AG04450 (cell line): ENCODE results near the gene G3BP1. TPM values are rescaled to one million over a fixed set of nuclear protein-coding genes. Genes with fewer than 3 reads are reported as not detected.
"Not testable (repeated sequence)": the region's sequence is repeated elsewhere in the genome, so short reads cannot be mapped to it uniquely, and the experiment has no call there.

Experiments
- CTCF ChIA-PET: fragments of 300-600, 350-600 bp; formaldehyde crosslinking; extraction: SDS; loops from one replicate; lab custom pipeline; 2022; ENCODE audit warnings: antibody characterized with exemption, inconsistent platforms; lab: Charles Lee
- POLR2A ChIA-PET: fragments of 350-600 bp; formaldehyde crosslinking; extraction: SDS; loops from one replicate; lab custom pipeline; 2021; ENCODE audit warnings: antibody characterized with exemption, inconsistent platforms; lab: Yijun Ruan, JAX
- DNase-seq: peaks from one replicate; pipeline ENCODE4 v3.0.0-alpha.2; 2011; ENCODE audit warnings: low read depth, low spot score
- H3K27ac ChIP-seq: one replicate; pipeline ENCODE4 v1.5.1; 2012; ENCODE audit warnings: low read depth, low read length, control low read depth
- H3K27me3 ChIP-seq: one replicate; pipeline ENCODE4 v1.6.0; 2012; ENCODE audit warnings: low read length; ENCODE audit not compliant: control insufficient read depth, insufficient read depth
- H3K4me3 ChIP-seq: 2 replicates; pipeline ENCODE4 v1.5.1; 2011; ENCODE audit warnings: mild to moderate bottlenecking, low read depth, low read length, control low read depth
- H3K9me3 ChIP-seq: 2 replicates; pipeline ENCODE4 v1.5.1; 2012; ENCODE audit warnings: low read length; ENCODE audit not compliant: control insufficient read depth, insufficient read depth
- polyA plus RNA-seq: library from polyadenylated mRNA; depleted of rRNA; stranded (reverse); fragments of >200 nt; gene quantifications from 2 replicates; pipeline ENCODE4 v1.2.3, GENCODE V29; 2011; rRNA removed
- TF ChIP-seq, protein P1 (sequence below): IDR thresholded peaks from 2 replicates; pipeline ENCODE4 v1.5.1; 2011; ENCODE audit warnings: low read depth, low read length, control low read depth, inconsistent platforms

The G3BP1 gene
- polyA plus RNA-seq, 1 experiment: 87.7 TPM

DNA sequence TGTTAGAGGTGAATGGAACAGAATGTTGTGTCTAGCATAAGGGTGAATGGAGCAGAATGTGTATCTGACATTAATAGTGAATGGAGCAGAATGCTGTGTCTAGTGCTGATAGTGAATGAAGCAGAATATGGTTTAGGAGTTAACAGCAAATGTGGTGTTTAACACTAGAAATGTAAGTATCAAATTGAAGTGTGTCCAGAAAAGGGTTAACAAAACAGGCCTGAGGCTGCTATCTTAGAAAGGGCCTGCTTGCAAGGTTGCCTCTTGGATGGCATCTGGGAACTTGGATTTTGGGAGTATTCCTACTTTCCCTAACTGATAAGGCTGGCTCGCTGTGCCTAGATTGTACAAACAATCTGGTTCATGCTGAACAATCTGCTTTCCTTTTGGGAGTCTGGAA is 76.1 kb downstream of the G3BP1 start:
- CTCF ChIA-PET: no interaction called here
- POLR2A ChIA-PET: no interaction called here
- TF ChIP-seq, protein P1, sequence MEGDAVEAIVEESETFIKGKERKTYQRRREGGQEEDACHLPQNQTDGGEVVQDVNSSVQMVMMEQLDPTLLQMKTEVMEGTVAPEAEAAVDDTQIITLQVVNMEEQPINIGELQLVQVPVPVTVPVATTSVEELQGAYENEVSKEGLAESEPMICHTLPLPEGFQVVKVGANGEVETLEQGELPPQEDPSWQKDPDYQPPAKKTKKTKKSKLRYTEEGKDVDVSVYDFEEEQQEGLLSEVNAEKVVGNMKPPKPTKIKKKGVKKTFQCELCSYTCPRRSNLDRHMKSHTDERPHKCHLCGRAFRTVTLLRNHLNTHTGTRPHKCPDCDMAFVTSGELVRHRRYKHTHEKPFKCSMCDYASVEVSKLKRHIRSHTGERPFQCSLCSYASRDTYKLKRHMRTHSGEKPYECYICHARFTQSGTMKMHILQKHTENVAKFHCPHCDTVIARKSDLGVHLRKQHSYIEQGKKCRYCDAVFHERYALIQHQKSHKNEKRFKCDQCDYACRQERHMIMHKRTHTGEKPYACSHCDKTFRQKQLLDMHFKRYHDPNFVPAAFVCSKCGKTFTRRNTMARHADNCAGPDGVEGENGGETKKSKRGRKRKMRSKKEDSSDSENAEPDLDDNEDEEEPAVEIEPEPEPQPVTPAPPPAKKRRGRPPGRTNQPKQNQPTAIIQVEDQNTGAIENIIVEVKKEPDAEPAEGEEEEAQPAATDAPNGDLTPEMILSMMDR: no peak

DNA sequence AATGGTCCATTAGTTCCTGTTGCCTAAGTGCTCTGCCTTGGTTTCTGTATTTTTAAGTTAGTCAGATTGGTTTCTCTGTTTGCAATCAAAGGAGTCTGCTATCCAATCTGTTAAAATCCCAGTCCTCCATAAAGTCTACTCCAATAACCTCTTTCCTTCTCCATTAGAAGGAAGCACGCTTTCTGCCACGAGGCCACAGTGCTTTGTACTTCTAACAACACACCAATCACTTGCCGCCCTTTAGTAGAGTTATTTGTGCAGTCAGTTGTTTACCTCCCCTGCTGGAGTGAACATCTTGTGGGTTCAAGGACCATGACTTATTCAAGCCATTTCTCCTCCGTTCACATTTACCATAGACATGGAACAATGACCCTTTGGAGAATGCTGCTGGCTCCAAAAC is 83.9 kb downstream of the G3BP1 start:
- no peaks in the 10 kb centered on the region for H3K9me3 ChIP-seq
- H3K27me3 ChIP-seq: no peaks in the 10 kb centered on the region
- ChIA-PET POLR2A (no interaction called here), CTCF (no interaction called here)
- H3K27ac ChIP-seq: no peak overlapping the region
- DNase-seq: no peak
- TF ChIP-seq, protein P1: no peak
- H3K4me3 ChIP-seq: no peak overlapping the region

More for the DNA sequence above, 76.1 kb downstream of the G3BP1 start:
- Histone ChIP-seq H3K9me3 (no peaks in the 10 kb centered on the region), H3K27ac (no peak overlapping the region), H3K27me3 (no peaks in the 10 kb centered on the region), H3K4me3 (no peak overlapping the region)
- no peak for DNase-seq

DNA sequence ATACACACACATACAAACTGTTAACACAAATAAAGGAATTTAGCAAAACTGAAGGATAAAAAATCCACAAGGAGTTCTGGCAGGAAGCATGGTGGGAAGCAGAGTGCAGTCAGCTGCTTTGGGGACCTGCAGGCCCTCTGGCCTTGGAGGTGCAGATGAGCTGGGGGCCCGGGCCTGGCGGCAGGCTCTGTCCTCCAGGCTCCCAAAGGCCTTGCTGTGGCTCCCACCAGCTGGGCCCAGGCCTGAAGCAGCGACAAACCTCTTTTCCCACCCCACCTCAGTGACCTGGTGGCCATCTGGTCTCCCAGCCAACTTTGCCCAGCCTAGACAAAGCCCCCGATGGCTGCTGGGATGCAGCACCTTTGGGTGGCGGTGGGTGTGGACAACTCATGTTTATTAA is 85.1 kb downstream of the G3BP1 start:
- no peak for DNase-seq
- POLR2A ChIA-PET: no interaction called here
- CTCF ChIA-PET: no interaction called here
- Histone ChIP-seq H3K27ac (no peak overlapping the region), H3K9me3 (no peaks in the 10 kb centered on the region), H3K27me3 (no peaks in the 10 kb centered on the region), H3K4me3 (no peak overlapping the region)
- TF ChIP-seq, protein P1: no peak

DNA sequence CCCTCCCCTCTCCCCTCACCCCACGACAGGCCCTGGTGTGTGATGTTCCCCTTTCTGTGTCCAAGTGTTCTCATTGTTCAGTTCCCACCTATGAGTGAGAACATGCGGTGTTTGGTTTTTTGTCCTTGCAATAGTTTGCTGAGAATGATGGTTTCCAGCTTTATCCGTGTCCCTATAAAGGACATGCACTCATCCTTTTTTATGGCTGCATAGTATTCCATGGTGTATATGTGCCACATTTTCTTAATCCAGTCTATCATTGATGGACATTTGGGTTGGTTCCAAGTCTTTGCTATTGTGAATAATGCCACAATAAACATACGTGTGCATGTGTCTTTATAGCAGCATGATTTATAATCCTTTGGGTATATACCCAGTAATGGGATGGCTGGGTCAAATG is 89.1 kb downstream of the G3BP1 start:
- H3K27me3 ChIP-seq, DNase-seq, POLR2A ChIA-PET, H3K9me3 ChIP-seq, H3K4me3 ChIP-seq, CTCF ChIA-PET, H3K27ac ChIP-seq: not testable (repeated sequence)

Other genes with a start within 250 kb of the G3BP1 start
- gene FAT2, start 180.6 kb upstream of the G3BP1 start, polyA plus RNA-seq: 0.01 TPM in 1 of 2 replicates, not detected in the other
- gene SPARC, start 85.0 kb upstream of the G3BP1 start, polyA plus RNA-seq: 5,773 and 5,780 TPM in 2 replicates
- 138 and 164 TPM in 2 replicates for gene ATOX1, start 13.3 kb upstream of the G3BP1 start, polyA plus RNA-seq
- gene GLRA1, start 152.9 kb downstream of the G3BP1 start, polyA plus RNA-seq: not detected in 2 replicates